ENCODE results near the gene TPPP3.

The TPPP3 gene

GRCh38 chr16:67423611-67424260, 30.4 kb upstream of the TPPP3 start:
- ATAC-seq (ENCODE audit: low read depth) (no peak), DNase-seq (ENCODE audit: low spot score) (no peak)
- Histone ChIP-seq H3K36me3 (ENCODE audit: low read depth) (no peaks in the 10 kb centered on the region), H3K9me3 (ENCODE audit: severe bottlenecking) (no peaks in the 10 kb centered on the region), H3K4me1 (ENCODE audit: insufficient read depth, poor library complexity, severe bottlenecking) (no peaks in the 10 kb centered on the region), H3K27me3 (ENCODE audit: insufficient read depth, poor library complexity, severe bottlenecking) (no peaks in the 10 kb centered on the region), H3K4me3 (ENCODE audit: severe bottlenecking) (no peak overlapping the region), H3K27ac (ENCODE audit: poor library complexity, severe bottlenecking) (no peak overlapping the region)
- TF ChIP-seq, protein P1, sequence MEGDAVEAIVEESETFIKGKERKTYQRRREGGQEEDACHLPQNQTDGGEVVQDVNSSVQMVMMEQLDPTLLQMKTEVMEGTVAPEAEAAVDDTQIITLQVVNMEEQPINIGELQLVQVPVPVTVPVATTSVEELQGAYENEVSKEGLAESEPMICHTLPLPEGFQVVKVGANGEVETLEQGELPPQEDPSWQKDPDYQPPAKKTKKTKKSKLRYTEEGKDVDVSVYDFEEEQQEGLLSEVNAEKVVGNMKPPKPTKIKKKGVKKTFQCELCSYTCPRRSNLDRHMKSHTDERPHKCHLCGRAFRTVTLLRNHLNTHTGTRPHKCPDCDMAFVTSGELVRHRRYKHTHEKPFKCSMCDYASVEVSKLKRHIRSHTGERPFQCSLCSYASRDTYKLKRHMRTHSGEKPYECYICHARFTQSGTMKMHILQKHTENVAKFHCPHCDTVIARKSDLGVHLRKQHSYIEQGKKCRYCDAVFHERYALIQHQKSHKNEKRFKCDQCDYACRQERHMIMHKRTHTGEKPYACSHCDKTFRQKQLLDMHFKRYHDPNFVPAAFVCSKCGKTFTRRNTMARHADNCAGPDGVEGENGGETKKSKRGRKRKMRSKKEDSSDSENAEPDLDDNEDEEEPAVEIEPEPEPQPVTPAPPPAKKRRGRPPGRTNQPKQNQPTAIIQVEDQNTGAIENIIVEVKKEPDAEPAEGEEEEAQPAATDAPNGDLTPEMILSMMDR (IDR thresholded peaks at IDR 0.05; ENCODE audit: poor library complexity, severe bottlenecking), result no peak

- Histone ChIP-seq H3K4me3 (ENCODE audit: severe bottlenecking) (no peak overlapping the region), H3K27ac (ENCODE audit: poor library complexity, severe bottlenecking) (no peak overlapping the region), H3K27me3 (ENCODE audit: insufficient read depth, poor library complexity, severe bottlenecking) (no peaks in the 10 kb centered on the region), H3K36me3 (ENCODE audit: low read depth) (no peaks in the 10 kb centered on the region), H3K4me1 (ENCODE audit: insufficient read depth, poor library complexity, severe bottlenecking) (no peaks in the 10 kb centered on the region), H3K9me3 (ENCODE audit: severe bottlenecking) (no peaks in the 10 kb centered on the region)
- TF ChIP-seq, protein P1 (IDR thresholded peaks at IDR 0.05; ENCODE audit: poor library complexity, severe bottlenecking), result no peak
- ATAC-seq (ENCODE audit: low read depth) (no peak), DNase-seq (ENCODE audit: low spot score) (no peak)
Observed at GRCh38 chr16:67423015-67423414, 29.7 kb upstream of the TPPP3 start.

DNA sequence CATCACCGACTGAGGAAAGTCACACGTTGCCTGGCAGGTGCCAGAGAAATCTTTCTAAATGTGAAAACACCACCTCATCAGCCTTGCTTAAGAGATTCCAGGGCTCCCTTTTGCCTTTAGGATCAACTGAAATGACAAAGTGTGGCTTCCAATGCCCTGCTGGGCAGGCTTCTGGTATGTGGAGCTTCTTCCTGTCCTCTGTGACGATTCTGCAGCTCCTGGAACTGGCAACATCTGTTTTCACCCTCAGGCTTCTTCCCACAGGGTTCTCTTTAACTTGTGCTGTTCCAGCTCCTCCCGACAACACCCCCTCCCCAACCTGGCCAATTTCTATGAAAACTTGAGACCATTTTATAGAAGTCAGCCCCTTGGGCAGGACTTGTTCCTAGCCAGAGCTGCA, 27.7 kb upstream of the TPPP3 start:
- DNase-seq (ENCODE audit: low spot score) (no peak), ATAC-seq (ENCODE audit: low read depth) (no peak)
- TF ChIP-seq, protein P1 (IDR thresholded peaks at IDR 0.05; ENCODE audit: poor library complexity, severe bottlenecking), result no peak
- Histone ChIP-seq H3K9me3 (ENCODE audit: severe bottlenecking) (no peaks in the 10 kb centered on the region), H3K27me3 (ENCODE audit: insufficient read depth, poor library complexity, severe bottlenecking) (no peaks in the 10 kb centered on the region), H3K4me1 (ENCODE audit: insufficient read depth, poor library complexity, severe bottlenecking) (no peaks in the 10 kb centered on the region), H3K36me3 (ENCODE audit: low read depth) (no peaks in the 10 kb centered on the region), H3K27ac (ENCODE audit: poor library complexity, severe bottlenecking) (no peak overlapping the region), H3K4me3 (ENCODE audit: severe bottlenecking) (no peak overlapping the region)

GRCh38 chr16:67419931-67420330, 26.6 kb upstream of the TPPP3 start:
- ATAC-seq (ENCODE audit: low read depth) (no peak), DNase-seq (ENCODE audit: low spot score) (no peak)
- H3K9me3 ChIP-seq (ENCODE audit: severe bottlenecking), result no peaks in the 10 kb centered on the region
- no peaks in the 10 kb centered on the region for H3K36me3 ChIP-seq (ENCODE audit: low read depth)
- no peaks in the 10 kb centered on the region for H3K4me1 ChIP-seq (ENCODE audit: insufficient read depth, poor library complexity, severe bottlenecking)
- H3K4me3 ChIP-seq (ENCODE audit: severe bottlenecking), result no peak overlapping the region
- no peaks in the 10 kb centered on the region for H3K27me3 ChIP-seq (ENCODE audit: insufficient read depth, poor library complexity, severe bottlenecking)
- H3K27ac ChIP-seq (ENCODE audit: poor library complexity, severe bottlenecking), result no peak overlapping the region
- TF ChIP-seq, protein P1 (IDR thresholded peaks at IDR 0.05; ENCODE audit: poor library complexity, severe bottlenecking), result no peak

- H3K27me3 ChIP-seq (ENCODE audit: insufficient read depth, poor library complexity, severe bottlenecking), result no peaks in the 10 kb centered on the region
- no peak overlapping the region for H3K27ac ChIP-seq (ENCODE audit: poor library complexity, severe bottlenecking)
- no peaks in the 10 kb centered on the region for H3K4me1 ChIP-seq (ENCODE audit: insufficient read depth, poor library complexity, severe bottlenecking)
- TF ChIP-seq, protein P1 (IDR thresholded peaks at IDR 0.05; ENCODE audit: poor library complexity, severe bottlenecking), result no peak
- no peak for DNase-seq (ENCODE audit: low spot score)
- no peaks in the 10 kb centered on the region for H3K9me3 ChIP-seq (ENCODE audit: severe bottlenecking)
- no peaks in the 10 kb centered on the region for H3K36me3 ChIP-seq (ENCODE audit: low read depth)
- H3K4me3 ChIP-seq (ENCODE audit: severe bottlenecking), result no peak overlapping the region
- no peak for ATAC-seq (ENCODE audit: low read depth)
Observed at GRCh38 chr16:67419502-67419901, 26.2 kb upstream of the TPPP3 start.

Measured in RWPE2 (cell line).